GF-D8 (cell line): ENCODE results near the gene KCNJ12.
"Not testable (repeated sequence)": the region's sequence is repeated elsewhere in the genome, so short reads cannot be mapped to it uniquely, and the experiment has no call there.

ENCODE experiments used
- DNase-seq: peaks from one replicate; lab custom pipeline; 2025; lab: John Stamatoyannopoulos, UW

KCNJ12 gene

GRCh38 chr17:21422311-21423189 is 46.4 kb downstream of the KCNJ12 start:
- DNase-seq = not testable (repeated sequence)

GRCh38 chr17:21423190-21423493 is 47.0 kb downstream of the KCNJ12 start:
- DNase-seq = not testable (repeated sequence)

- DNase-seq = not testable (repeated sequence)
These were observed 48.5 kb downstream of the KCNJ12 start for GRCh38 chr17:21424697-21425096.

- DNase-seq = no peak
These were observed 49.2 kb downstream of the KCNJ12 start for GRCh38 chr17:21425321-21425720.

DNA sequence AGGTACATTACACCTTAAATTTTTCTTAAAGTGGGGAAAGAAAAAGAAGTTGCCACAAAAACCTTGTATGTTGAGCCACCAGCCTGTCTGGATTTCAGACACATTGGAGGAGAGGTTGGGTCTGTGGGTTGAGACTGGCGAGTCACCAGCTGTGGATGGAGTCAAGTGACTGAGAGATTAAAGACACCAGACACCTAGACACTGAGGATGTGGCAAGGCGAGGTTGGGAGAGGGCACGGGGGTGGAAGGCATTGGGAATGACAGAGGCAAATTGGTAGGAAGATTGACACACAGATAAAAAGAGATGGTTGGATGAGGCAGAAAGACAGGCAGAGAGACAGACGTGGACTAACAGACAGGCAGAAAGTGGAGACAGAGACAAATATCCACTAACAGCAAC is 49.6 kb downstream of the KCNJ12 start:
- no peak for DNase-seq

- DNase-seq = not testable (repeated sequence)
These were observed 50.1 kb downstream of the KCNJ12 start for GRCh38 chr17:21426246-21426645.

DNA sequence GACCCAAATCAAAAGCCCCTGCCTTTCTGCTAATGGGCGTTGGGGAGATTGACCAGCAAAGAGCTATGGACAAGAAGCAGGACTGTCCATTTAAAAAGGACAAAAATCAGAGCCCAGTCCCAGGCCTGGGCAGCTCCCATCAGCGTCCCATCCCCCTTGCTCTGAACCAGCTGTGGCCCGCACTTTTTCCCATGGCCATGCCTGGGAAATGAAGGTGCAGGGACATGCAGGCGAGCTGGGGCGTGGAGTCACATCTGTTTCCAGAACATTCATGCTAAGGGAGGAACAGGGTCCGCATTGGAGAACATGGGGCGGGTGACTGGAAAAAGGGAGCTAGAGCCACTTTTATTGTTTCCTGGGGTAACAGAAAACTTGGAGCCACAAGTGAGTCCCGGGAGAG is 50.7 kb downstream of the KCNJ12 start:
- DNase-seq = not testable (repeated sequence)

DNA sequence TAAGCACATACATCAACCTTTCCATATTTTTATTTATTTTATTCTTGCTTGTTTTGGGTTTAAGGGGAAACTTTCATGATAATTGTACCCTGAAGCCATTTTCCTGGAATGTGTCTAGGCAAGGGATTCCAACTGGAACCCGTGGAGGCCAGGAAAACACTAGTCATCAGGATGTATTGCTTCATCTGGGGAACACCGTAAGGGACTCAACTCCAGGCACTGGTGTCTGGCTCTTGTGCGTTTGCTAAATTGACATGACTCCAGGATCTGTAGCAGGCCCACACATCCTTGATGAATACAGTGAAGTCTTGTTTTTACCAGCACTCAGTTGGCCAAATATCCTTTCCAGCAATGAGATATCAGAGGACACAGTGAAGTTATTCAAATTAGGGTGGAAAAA is 51.6 kb downstream of the KCNJ12 start:
- not testable (repeated sequence) for DNase-seq

GRCh38 chr17:21428752-21429424 is 52.7 kb downstream of the KCNJ12 start:
- not testable (repeated sequence) for DNase-seq

GRCh38 chr17:21429921-21430628 is 53.9 kb downstream of the KCNJ12 start:
- DNase-seq = not testable (repeated sequence)

GRCh38 chr17:21433971-21434370 is 57.8 kb downstream of the KCNJ12 start:
- DNase-seq = not testable (repeated sequence)

GRCh38 chr17:21434976-21435375 is 58.8 kb downstream of the KCNJ12 start:
- not testable (repeated sequence) for DNase-seq

DNA sequence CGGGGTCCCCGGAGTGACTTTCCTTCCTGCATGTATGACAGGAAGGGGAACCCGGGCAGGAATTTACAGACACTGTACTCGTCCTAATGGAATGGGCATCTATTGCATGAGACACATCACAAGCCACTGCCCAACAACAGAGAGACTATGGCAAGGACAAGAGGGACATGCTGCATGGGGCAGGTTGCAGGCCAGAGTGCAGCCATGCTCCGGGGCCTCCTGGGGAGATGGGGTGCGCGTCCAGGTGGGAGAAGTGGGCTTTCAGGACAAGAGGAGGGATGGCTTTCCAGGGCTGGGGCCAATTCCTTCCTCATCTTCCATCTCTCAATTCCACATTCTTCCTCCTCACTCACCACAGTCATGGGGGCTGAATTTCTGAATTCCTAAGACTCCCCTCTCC is 60.3 kb downstream of the KCNJ12 start:
- DNase-seq = not testable (repeated sequence)

- DNase-seq = not testable (repeated sequence)
These were observed 61.0 kb downstream of the KCNJ12 start for GRCh38 chr17:21436883-21437836.

DNA sequence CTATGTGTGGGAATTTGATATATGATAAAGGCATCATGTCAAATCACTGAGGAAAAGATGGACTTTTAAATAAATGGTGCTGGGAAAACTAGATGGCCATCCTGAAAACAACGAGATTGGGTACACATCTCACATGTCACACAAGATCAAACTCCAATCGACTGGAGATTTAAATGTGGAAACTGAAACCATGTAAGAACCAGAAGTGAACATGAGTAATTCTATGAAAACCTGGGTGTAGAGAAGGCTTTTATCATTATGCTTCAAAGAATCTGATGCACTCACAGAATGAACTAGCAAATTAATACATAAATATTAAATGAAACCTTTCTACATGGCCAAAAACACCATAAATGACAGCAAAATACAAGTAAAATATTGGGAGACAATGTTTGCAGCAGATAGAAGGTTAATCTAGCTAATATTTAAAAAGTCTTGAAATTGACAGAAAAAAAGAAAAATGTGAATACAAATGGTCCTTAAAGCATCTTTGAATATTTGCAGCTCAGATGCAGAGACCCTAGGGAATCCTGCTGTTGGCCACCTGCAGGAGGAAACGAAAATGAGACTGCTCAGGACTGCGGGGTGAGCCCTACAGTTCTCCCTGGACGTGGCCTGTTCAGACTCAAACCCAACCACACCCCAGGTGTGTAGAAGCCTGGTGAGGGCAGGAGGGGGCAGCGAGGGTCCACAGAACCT is 62.3 kb downstream of the KCNJ12 start:
- not testable (repeated sequence) for DNase-seq

- DNase-seq = not testable (repeated sequence)
These were observed 62.8 kb downstream of the KCNJ12 start for GRCh38 chr17:21439015-21439336.

DNA sequence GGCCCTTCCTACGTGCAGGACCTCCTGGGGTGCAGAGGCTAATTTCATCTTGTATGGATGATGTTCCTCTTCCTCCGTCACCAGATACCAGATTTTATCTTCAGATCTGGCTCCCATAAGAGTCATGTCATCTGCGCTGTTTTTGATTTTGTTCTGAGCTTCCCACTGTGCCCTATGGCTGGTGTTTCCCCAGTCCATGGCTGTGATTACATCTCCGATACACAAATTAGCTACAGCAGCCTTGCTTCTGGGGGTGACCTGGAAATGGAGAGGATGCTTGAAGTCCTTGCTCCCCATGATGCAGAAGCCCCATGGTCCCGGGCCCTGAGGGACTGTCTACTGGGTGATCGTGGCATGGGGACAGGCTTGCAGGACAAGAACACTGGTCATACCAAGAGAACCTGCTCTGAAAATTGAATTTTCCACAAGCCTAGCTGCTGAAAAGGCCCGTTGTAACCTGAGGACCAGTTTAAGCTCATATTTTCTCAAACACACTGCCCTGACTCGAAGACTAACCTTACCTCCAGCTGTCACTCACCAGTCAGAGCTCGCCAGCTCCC is 69.0 kb downstream of the KCNJ12 start:
- DNase-seq = no peak

- not testable (repeated sequence) for DNase-seq
These were observed 71.4 kb downstream of the KCNJ12 start for GRCh38 chr17:21447552-21447951.

DNA sequence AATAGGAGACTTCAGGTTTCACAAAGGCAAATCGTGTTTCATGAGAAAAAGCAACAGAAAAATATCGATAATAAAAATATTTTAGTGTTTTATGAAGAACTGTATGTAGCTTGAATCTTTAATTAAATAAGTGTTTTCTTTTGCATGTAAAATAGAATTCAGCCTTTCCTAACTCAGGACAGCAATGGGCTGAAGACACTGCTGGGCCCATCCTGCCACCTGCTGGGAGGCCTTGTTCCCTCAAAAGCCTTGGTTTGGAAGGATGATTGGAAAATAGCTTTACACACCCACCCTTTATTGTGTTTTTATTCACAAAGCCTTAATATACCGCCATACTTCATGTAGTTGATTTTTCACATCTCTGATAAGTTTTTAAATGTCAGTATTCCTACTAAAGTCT is 73.7 kb downstream of the KCNJ12 start:
- not testable (repeated sequence) for DNase-seq

DNA sequence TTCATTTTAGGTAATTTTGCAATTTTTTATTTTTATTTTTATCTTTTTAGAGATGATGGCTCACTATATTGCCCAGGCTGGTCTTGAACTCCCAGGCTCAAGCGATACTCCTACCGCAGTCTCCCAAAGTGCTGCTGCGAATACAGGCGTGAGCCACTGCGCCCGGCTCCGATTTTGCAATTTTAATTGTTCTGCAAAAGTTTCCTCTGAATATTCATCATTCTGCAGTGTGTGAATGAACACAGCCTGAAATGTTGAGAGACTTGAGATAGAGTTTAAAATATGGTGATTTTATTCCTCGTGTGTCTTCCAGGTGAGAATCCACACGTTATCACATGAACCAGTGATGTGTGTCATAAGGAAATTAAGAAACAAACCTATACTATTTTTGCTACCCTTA is 75.8 kb downstream of the KCNJ12 start:
- no peak for DNase-seq
